HFF-Myc (cell line): Measurements from ENCODE around the gene SEC63.
"Not testable (repeated sequence)": the region's sequence is repeated elsewhere in the genome, so short reads cannot be mapped to it uniquely, and the experiment has no call there.

Experiments used
- DNase-seq: peaks from one replicate; pipeline ENCODE4 v3.0.0-alpha.2; 2011; ENCODE audit warnings: low read depth; ENCODE audit errors: extremely low read depth
- H3K4me3 ChIP-seq: replicated peaks from 2 replicates; pipeline ENCODE4 v1.5.1; 2011; ENCODE audit warnings: low read depth, mild to moderate bottlenecking, control low read depth, low read length
- CTCF ChIP-seq: IDR thresholded peaks from 2 replicates; pipeline ENCODE4 v1.5.1; 2012; ENCODE audit warnings: mild to moderate bottlenecking, low read depth, low read length, control low read depth; ENCODE audit errors: missing control alignments

SEC63 gene

GRCh38 chr6:107941199-107941598 is 16.8 kb downstream of the SEC63 start:
- DNase-seq = no peak
- TF ChIP-seq CTCF = no peak
- H3K4me3 ChIP-seq = no peak overlapping the region

- not testable (repeated sequence) for H3K4me3 ChIP-seq, DNase-seq
These were observed 21.1 kb downstream of the SEC63 start for GRCh38 chr6:107936910-107937292.

GRCh38 chr6:107936162-107936909 is 21.7 kb downstream of the SEC63 start:
- no peak for DNase-seq
- H3K4me3 ChIP-seq = no peak overlapping the region
- TF ChIP-seq CTCF = no peak

GRCh38 chr6:107934229-107934628 is 23.8 kb downstream of the SEC63 start:
- not testable (repeated sequence) for DNase-seq, H3K4me3 ChIP-seq

- no peak for DNase-seq
- TF ChIP-seq CTCF = no peak
These were observed 25.4 kb downstream of the SEC63 start for GRCh38 chr6:107932580-107932979.

GRCh38 chr6:107931894-107932293 is 26.1 kb downstream of the SEC63 start:
- TF ChIP-seq CTCF = no peak
- no peak for DNase-seq
- no peak overlapping the region for H3K4me3 ChIP-seq

More at GRCh38 chr6:107932580-107932979, 25.4 kb downstream of the SEC63 start:
- H3K4me3 ChIP-seq = no peak overlapping the region

- H3K4me3 ChIP-seq = no peak overlapping the region
- DNase-seq = no peak
- TF ChIP-seq CTCF = no peak
These were observed 29.0 kb downstream of the SEC63 start for GRCh38 chr6:107928984-107929383.

- not testable (repeated sequence) for DNase-seq, H3K4me3 ChIP-seq
These were observed 31.1 kb downstream of the SEC63 start for GRCh38 chr6:107926697-107927544.
